Hypothalamus (tissue), 51 donors: ENCODE results near the gene ARHGEF4.

Experiments
- DNase-seq, 51 donors: peaks; one replicate each; lab custom pipeline; 2025; lab: John Stamatoyannopoulos, UW

The ARHGEF4 gene

GRCh38 chr2:130819226-130819607 lies 17.5 kb upstream of the ARHGEF4 start:
- no peak for DNase-seq

- DNase-seq, result peak in 24 of 51 donors; percentile 26 to 74 (median 48)
Measured at GRCh38 chr2:130819608-130820278, 17.0 kb upstream of the ARHGEF4 start.

- peak in 28 of 51 donors; percentile 14 to 81 (median 58) for DNase-seq
Measured at GRCh38 chr2:130820279-130820861, 16.3 kb upstream of the ARHGEF4 start.

GRCh38 chr2:130821867-130822266 lies 14.8 kb upstream of the ARHGEF4 start:
- DNase-seq, result no peak

GRCh38 chr2:130822766-130823165 lies 13.9 kb upstream of the ARHGEF4 start:
- no peak for DNase-seq

GRCh38 chr2:130823171-130823885 lies 13.4 kb upstream of the ARHGEF4 start:
- DNase-seq, result no peak

- DNase-seq, result peak in 4 of 51 donors; percentile 22 to 65 (median 54)
Measured at GRCh38 chr2:130823886-130824491, 12.7 kb upstream of the ARHGEF4 start.

- peak in 33 of 51 donors; percentile 9 to 80 (median 50) for DNase-seq
Measured at GRCh38 chr2:130824492-130825061, 12.1 kb upstream of the ARHGEF4 start.

GRCh38 chr2:130825231-130825965 lies 11.3 kb upstream of the ARHGEF4 start:
- peak in 42 of 51 donors; percentile 6 to 87 (median 66) for DNase-seq

- no peak for DNase-seq
Measured at GRCh38 chr2:130825966-130826253, 10.8 kb upstream of the ARHGEF4 start.

- DNase-seq, result no peak
Measured at GRCh38 chr2:130826419-130826818, 10.3 kb upstream of the ARHGEF4 start.

GRCh38 chr2:130826821-130827501 lies 9.8 kb upstream of the ARHGEF4 start:
- DNase-seq, result no peak

GRCh38 chr2:130827502-130828251 lies 9.0 kb upstream of the ARHGEF4 start:
- no peak for DNase-seq

GRCh38 chr2:130828461-130828860 lies 8.3 kb upstream of the ARHGEF4 start:
- no peak for DNase-seq

- DNase-seq, result no peak
Measured at GRCh38 chr2:130829015-130829414, 7.7 kb upstream of the ARHGEF4 start.

- DNase-seq, result no peak
Measured at GRCh38 chr2:130830538-130830937, 6.2 kb upstream of the ARHGEF4 start.

- DNase-seq, result peak in 12 of 51 donors; percentile 12 to 62 (median 38)
Measured at GRCh38 chr2:130831356-130831755, 5.4 kb upstream of the ARHGEF4 start.

- no peak for DNase-seq
Measured at GRCh38 chr2:130832296-130832940, 4.3 kb upstream of the ARHGEF4 start.
